Measurements from ENCODE around the gene MUCL3. TPM values are rescaled to one million over a fixed set of nuclear protein-coding genes. Genes with fewer than 3 reads are reported as not detected.
"Not testable (repeated sequence)": the region's sequence is repeated elsewhere in the genome, so short reads cannot be mapped to it uniquely, and the experiment has no call there.

MUCL3 gene
- polyA plus RNA-seq, 1 donor (not counting 4 experiments of a cell fraction or from before 2014, with no cell fraction given), result not detected

DNA sequence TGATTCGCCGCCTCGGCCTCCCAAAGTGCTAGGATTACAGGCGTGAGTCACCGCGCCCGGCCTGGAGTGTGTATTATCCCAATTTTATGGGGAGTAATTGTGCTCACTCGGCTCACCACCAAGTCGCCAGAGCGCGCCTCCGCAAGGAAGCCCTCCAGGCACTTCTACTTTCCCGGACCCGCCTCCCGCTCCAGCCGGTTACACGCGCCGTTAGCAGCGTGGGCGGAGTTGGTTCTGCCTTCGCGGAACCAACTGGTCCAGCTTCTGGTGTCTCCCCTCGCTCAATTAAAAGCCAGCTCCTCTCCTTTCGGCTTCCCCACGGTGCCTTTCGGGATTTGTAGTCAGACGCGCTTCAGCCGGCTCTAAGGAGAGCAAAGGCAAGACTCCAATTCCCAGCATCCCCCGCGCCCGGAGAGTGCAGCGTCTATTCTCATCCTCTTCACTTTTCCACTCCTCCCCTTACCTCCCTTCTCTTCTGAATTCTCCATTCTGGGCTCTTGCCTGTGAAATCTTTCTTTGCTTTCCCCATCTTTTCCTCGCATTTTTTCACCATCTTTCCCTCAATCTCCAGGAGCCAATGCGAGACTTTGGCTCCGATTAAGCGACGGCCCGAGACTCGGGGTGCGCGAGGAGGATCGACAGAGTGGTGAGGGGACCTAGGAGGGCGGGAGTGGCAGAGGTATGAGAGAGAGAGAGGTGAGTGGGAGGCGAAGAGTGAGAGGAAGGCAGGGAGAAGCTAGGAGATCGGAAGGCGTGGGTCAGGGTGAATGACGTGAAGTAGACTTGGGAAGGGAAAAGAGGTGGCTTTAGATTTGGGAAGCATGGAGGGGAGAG lies 32.8 kb upstream of the MUCL3 start, which contains the start of gene GTF2H4:
GTF2H4 (plus strand) TSS at position 450 of the 834 bp plus-strand sequence.
- H3K36me3 ChIP-seq (ENCODE audit: control insufficient read depth in 2 of 2, extremely low read depth in 1 of 2, insufficient read depth in 2 of 2, low read length in 2 of 2), result peaks cover 16% of the 10 kb centered on the region in 2 experiments
- H2AFZ ChIP-seq (ENCODE audit: control insufficient read depth, low read length), result peak within 1 kb of the TSS; percentile 87
- FAIRE-seq (peak; percentile 70), DNase-seq (ENCODE audit: low read depth, low spot score) (peak; percentile 90)
- no peaks in the 10 kb centered on the region for H3K27me3 ChIP-seq (ENCODE audit: control insufficient read depth, extremely low read depth, insufficient read depth, low read length)
- peaks cover 13% of the 10 kb centered on the region for H3K79me2 ChIP-seq (ENCODE audit: control insufficient read depth, insufficient read depth, low read length)
- peak within 1 kb of the TSS; percentile 76 for H3K27ac ChIP-seq (ENCODE audit: control insufficient read depth, insufficient read depth, low read length)
- H3K9ac ChIP-seq (ENCODE audit: control insufficient read depth, extremely low read depth, insufficient read depth, low read length), result peak within 1 kb of the TSS; percentile 94
- no peaks in the 10 kb centered on the region for H4K20me1 ChIP-seq (ENCODE audit: control insufficient read depth, extremely low read depth, insufficient read depth, low read length)
- H3K9me1 ChIP-seq (ENCODE audit: control insufficient read depth, extremely low read depth, insufficient read depth, low read length), result no peaks in the 10 kb centered on the region
- dilution Hi-C loops (cut with MboI; ENCODE audit: extremely low pct_ligation_motif_present, low sequenced_read_pairs), result no loop called here
- TF ChIP-seq, protein P1, sequence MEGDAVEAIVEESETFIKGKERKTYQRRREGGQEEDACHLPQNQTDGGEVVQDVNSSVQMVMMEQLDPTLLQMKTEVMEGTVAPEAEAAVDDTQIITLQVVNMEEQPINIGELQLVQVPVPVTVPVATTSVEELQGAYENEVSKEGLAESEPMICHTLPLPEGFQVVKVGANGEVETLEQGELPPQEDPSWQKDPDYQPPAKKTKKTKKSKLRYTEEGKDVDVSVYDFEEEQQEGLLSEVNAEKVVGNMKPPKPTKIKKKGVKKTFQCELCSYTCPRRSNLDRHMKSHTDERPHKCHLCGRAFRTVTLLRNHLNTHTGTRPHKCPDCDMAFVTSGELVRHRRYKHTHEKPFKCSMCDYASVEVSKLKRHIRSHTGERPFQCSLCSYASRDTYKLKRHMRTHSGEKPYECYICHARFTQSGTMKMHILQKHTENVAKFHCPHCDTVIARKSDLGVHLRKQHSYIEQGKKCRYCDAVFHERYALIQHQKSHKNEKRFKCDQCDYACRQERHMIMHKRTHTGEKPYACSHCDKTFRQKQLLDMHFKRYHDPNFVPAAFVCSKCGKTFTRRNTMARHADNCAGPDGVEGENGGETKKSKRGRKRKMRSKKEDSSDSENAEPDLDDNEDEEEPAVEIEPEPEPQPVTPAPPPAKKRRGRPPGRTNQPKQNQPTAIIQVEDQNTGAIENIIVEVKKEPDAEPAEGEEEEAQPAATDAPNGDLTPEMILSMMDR (optimal IDR thresholded peaks at IDR 0.05 in 1 of 3, IDR thresholded peaks at IDR 0.05 in 1 of 3, conservative IDR thresholded peaks at IDR 0.05 in 1 of 3; ENCODE audit: extremely low read depth in 1 of 3, insufficient read depth in 2 of 3, low read length in 3 of 3), result peak in 1 of 3 experiments; percentile 2
- TF ChIP-seq EZH2 (IDR thresholded peaks at IDR 0.05; ENCODE audit: low read length), result no peak
- H3K4me2 ChIP-seq (ENCODE audit: control insufficient read depth, extremely low read depth, insufficient read depth, low read depth, low read length), result peak within 1 kb of the TSS; percentile 96
- no peaks in the 10 kb centered on the region for H3K9me3 ChIP-seq (ENCODE audit: control insufficient read depth, low read depth, low read length)
- peaks cover 9% of the 10 kb centered on the region for H3K4me1 ChIP-seq (ENCODE audit: control insufficient read depth, extremely low read depth, insufficient read depth, low read length)
- peak within 1 kb of the TSS; percentile 62 to 99 (median 99) for H3K4me3 ChIP-seq (ENCODE audit: control insufficient read depth in 2 of 3, extremely low read depth in 1 of 3, insufficient read depth in 2 of 3, low read depth in 1 of 3, low read length in 3 of 3)

GRCh38 chr6:30908700-30909099 lies 32.1 kb upstream of the MUCL3 start:
- H3K36me3 ChIP-seq (ENCODE audit: control insufficient read depth in 2 of 2, extremely low read depth in 1 of 2, insufficient read depth in 2 of 2, low read length in 2 of 2), result peaks cover 16 to 23% of the 10 kb centered on the region in 2 experiments
- peak overlapping the region; percentile 94 for H3K9ac ChIP-seq (ENCODE audit: control insufficient read depth, extremely low read depth, insufficient read depth, low read length)
- H3K27ac ChIP-seq (ENCODE audit: control insufficient read depth, insufficient read depth, low read length), result peak overlapping the region; percentile 76
- DNase-seq (ENCODE audit: low read depth, low spot score) (no peak), FAIRE-seq (no peak)
- H3K4me1 ChIP-seq (ENCODE audit: control insufficient read depth, extremely low read depth, insufficient read depth, low read length), result peaks cover 16% of the 10 kb centered on the region
- peak overlapping the region; percentile 96 for H3K4me2 ChIP-seq (ENCODE audit: control insufficient read depth, extremely low read depth, insufficient read depth, low read depth, low read length)
- no peak overlapping the region for H2AFZ ChIP-seq (ENCODE audit: control insufficient read depth, low read length)
- H3K4me3 ChIP-seq (ENCODE audit: control insufficient read depth in 2 of 3, extremely low read depth in 1 of 3, insufficient read depth in 2 of 3, low read depth in 1 of 3, low read length in 3 of 3), result peak overlapping the region; percentile 62 to 99 (median 99)
- H3K9me3 ChIP-seq (ENCODE audit: control insufficient read depth, low read depth, low read length), result no peaks in the 10 kb centered on the region
- TF ChIP-seq, protein P1 (optimal IDR thresholded peaks at IDR 0.05 in 1 of 3, IDR thresholded peaks at IDR 0.05 in 1 of 3, conservative IDR thresholded peaks at IDR 0.05 in 1 of 3; ENCODE audit: extremely low read depth in 1 of 3, insufficient read depth in 2 of 3, low read length in 3 of 3), result no peak
- no peak for TF ChIP-seq EZH2 (IDR thresholded peaks at IDR 0.05; ENCODE audit: low read length)
- H3K79me2 ChIP-seq (ENCODE audit: control insufficient read depth, insufficient read depth, low read length), result peaks cover 13% of the 10 kb centered on the region
- no peaks in the 10 kb centered on the region for H3K27me3 ChIP-seq (ENCODE audit: control insufficient read depth, extremely low read depth, insufficient read depth, low read length)
- no peaks in the 10 kb centered on the region for H4K20me1 ChIP-seq (ENCODE audit: control insufficient read depth, extremely low read depth, insufficient read depth, low read length)
- dilution Hi-C loops (cut with MboI; ENCODE audit: extremely low pct_ligation_motif_present, low sequenced_read_pairs), result no loop called here
- no peaks in the 10 kb centered on the region for H3K9me1 ChIP-seq (ENCODE audit: control insufficient read depth, extremely low read depth, insufficient read depth, low read length)

- Histone ChIP-seq H3K4me1 (ENCODE audit: control insufficient read depth, extremely low read depth, insufficient read depth, low read length) (peaks cover 28% of the 10 kb centered on the region), H3K79me2 (ENCODE audit: control insufficient read depth, insufficient read depth, low read length) (peaks cover 13% of the 10 kb centered on the region), H3K36me3 (ENCODE audit: control insufficient read depth in 2 of 2, extremely low read depth in 1 of 2, insufficient read depth in 2 of 2, low read length in 2 of 2) (peaks cover 16 to 23% of the 10 kb centered on the region in 2 experiments)
- H3K4me3 ChIP-seq (ENCODE audit: control insufficient read depth in 2 of 3, extremely low read depth in 1 of 3, insufficient read depth in 2 of 3, low read depth in 1 of 3, low read length in 3 of 3); FAIRE-seq; H2AFZ ChIP-seq (ENCODE audit: control insufficient read depth, low read length); H3K27me3 ChIP-seq (ENCODE audit: control insufficient read depth, extremely low read depth, insufficient read depth, low read length); dilution Hi-C loops (cut with MboI; ENCODE audit: extremely low pct_ligation_motif_present, low sequenced_read_pairs); H3K9me1 ChIP-seq (ENCODE audit: control insufficient read depth, extremely low read depth, insufficient read depth, low read length); H3K4me2 ChIP-seq (ENCODE audit: control insufficient read depth, extremely low read depth, insufficient read depth, low read depth, low read length); H3K9ac ChIP-seq (ENCODE audit: control insufficient read depth, extremely low read depth, insufficient read depth, low read length); H3K9me3 ChIP-seq (ENCODE audit: control insufficient read depth, low read depth, low read length); H3K27ac ChIP-seq (ENCODE audit: control insufficient read depth, insufficient read depth, low read length); DNase-seq (ENCODE audit: low read depth, low spot score); H4K20me1 ChIP-seq (ENCODE audit: control insufficient read depth, extremely low read depth, insufficient read depth, low read length): not testable (repeated sequence)
Measured at GRCh38 chr6:30910473-30910872, 30.3 kb upstream of the MUCL3 start.

Data from keratinocyte (primary cell).